Liver (tissue), 9 donors: ENCODE results near the gene RASD2. TPM values are rescaled to one million over a fixed set of nuclear protein-coding genes. Genes with fewer than 3 reads are reported as not detected.

Source experiments
- DNase-seq: peaks from one replicate; pipeline ENCODE4 v3.0.0-alpha.2; 2017; ENCODE audit warnings: low spot score
- H3K27ac ChIP-seq, 2 donors: one replicate each; pipeline ENCODE4 v1.7.0; 2013; ENCODE audit warnings: inconsistent platforms in 2 of 2, low read length in 2 of 2, control low read depth in 1 of 2, low read depth in 1 of 2, mild to moderate bottlenecking in 1 of 2
- H3K27me3 ChIP-seq, 4 donors: one replicate each; pipeline versions ENCODE4 v1.6.1 to v1.7.0; 2013; ENCODE audit warnings: low read length in 3 of 4, inconsistent platforms in 1 of 4, mild to moderate bottlenecking in 1 of 4, moderate library complexity in 1 of 4; ENCODE audit not compliant: control insufficient read depth in 4 of 4, insufficient read depth in 4 of 4
- H3K36me3 ChIP-seq, 4 donors: one replicate each; pipeline versions ENCODE4 v1.6.1 to v1.7.0; 2013; ENCODE audit warnings: low read length in 3 of 4, mild to moderate bottlenecking in 3 of 4, low read depth in 1 of 4, moderate library complexity in 1 of 4; ENCODE audit not compliant: control insufficient read depth in 4 of 4, insufficient read depth in 3 of 4
- H3K4me1 ChIP-seq, 4 donors: one replicate each; pipeline versions ENCODE4 v1.6.1 to v1.7.0; 2013; ENCODE audit warnings: low read length in 3 of 4, mild to moderate bottlenecking in 3 of 4, moderate library complexity in 1 of 4; ENCODE audit not compliant: control insufficient read depth in 4 of 4, insufficient read depth in 4 of 4
- H3K4me3 ChIP-seq, 3 donors: one replicate each; pipeline versions ENCODE4 v1.6.1 to v1.7.0; 2013; ENCODE audit warnings: low read length in 3 of 3, control low read depth in 1 of 3, low read depth in 1 of 3, mild to moderate bottlenecking in 1 of 3
- H3K9ac ChIP-seq, 2 donors: one replicate each; pipeline ENCODE4 v1.7.0; 2013; ENCODE audit warnings: low read length in 2 of 2, mild to moderate bottlenecking in 2 of 2, moderate library complexity in 2 of 2, control low read depth in 1 of 2, low read depth in 1 of 2
- H3K9me3 ChIP-seq, 4 donors: one replicate each; pipeline versions ENCODE4 v1.6.1 to v1.7.0; 2013; ENCODE audit warnings: low read length in 3 of 4; ENCODE audit not compliant: control insufficient read depth in 4 of 4
- ATF3 ChIP-seq: IDR thresholded peaks from 2 replicates; pipeline ENCODE4 v1.6.1; 2016; ENCODE audit warnings: antibody characterized with exemption
- EGR1 ChIP-seq, 2 donors: IDR thresholded peaks; 2 replicates each; pipeline ENCODE4 v1.6.1; 2016 to 2018; ENCODE audit warnings: antibody characterized with exemption in 2 of 2, low read depth in 2 of 2
- FOXA1 ChIP-seq: IDR thresholded peaks from 2 replicates; pipeline ENCODE4 v1.6.1; 2016; ENCODE audit warnings: antibody characterized with exemption
- FOXA2 ChIP-seq: IDR thresholded peaks from 2 replicates; pipeline ENCODE4 v1.6.1; 2016; ENCODE audit warnings: antibody characterized with exemption
- GABPA ChIP-seq, 2 donors: IDR thresholded peaks in 1 of 2; conservative IDR thresholded peaks in 1 of 2; 2 replicates each; pipeline ENCODE4 v1.6.1; 2016; ENCODE audit warnings: antibody characterized with exemption in 2 of 2, mild to moderate bottlenecking in 1 of 2, moderate library complexity in 1 of 2
- HNF4A ChIP-seq, 2 donors: conservative IDR thresholded peaks; 2 replicates each; pipeline ENCODE4 v1.6.1; 2016; ENCODE audit warnings: antibody characterized with exemption in 2 of 2, mild to moderate bottlenecking in 2 of 2
- HNF4G ChIP-seq: IDR thresholded peaks from 2 replicates; pipeline ENCODE4 v1.6.1; 2016; ENCODE audit warnings: antibody characterized with exemption
- JUND ChIP-seq, 2 donors: IDR thresholded peaks; 2 replicates each; pipeline ENCODE4 v1.6.1; 2016; ENCODE audit warnings: antibody characterized with exemption in 2 of 2
- NR2F2 ChIP-seq: IDR thresholded peaks from 2 replicates; pipeline ENCODE4 v1.6.1; 2016; ENCODE audit warnings: antibody characterized with exemption
- RAD21 ChIP-seq, 2 donors: IDR thresholded peaks; 2 replicates each; pipeline ENCODE4 v1.6.1; 2016; ENCODE audit warnings: antibody characterized with exemption in 2 of 2, mild to moderate bottlenecking in 2 of 2
- RXRA ChIP-seq, 2 donors: IDR thresholded peaks; 2 replicates each; pipeline ENCODE4 v1.6.1; 2017 to 2018; ENCODE audit warnings: antibody characterized with exemption in 2 of 2, mild to moderate bottlenecking in 1 of 2
- SP1 ChIP-seq: IDR thresholded peaks from 2 replicates; pipeline ENCODE4 v1.6.1; 2018; ENCODE audit warnings: antibody characterized with exemption, mild to moderate bottlenecking
- TAF1 ChIP-seq: conservative IDR thresholded peaks from 2 replicates; pipeline ENCODE4 v1.6.1; 2016; ENCODE audit warnings: antibody characterized with exemption, mild to moderate bottlenecking
- YY1 ChIP-seq: IDR thresholded peaks from 2 replicates; pipeline ENCODE4 v1.6.1; 2016; ENCODE audit warnings: antibody characterized with exemption, mild to moderate bottlenecking
- ZBTB33 ChIP-seq: IDR thresholded peaks from 2 replicates; pipeline ENCODE4 v1.6.1; 2016; ENCODE audit warnings: antibody characterized with exemption
- WGBS: extraction: QIAGEN DNeasy Blood & Tissue Kit; methylation state at CpG from one replicate; pipeline ENCODE4 v1.1.7; 2013; 5-methylcytosine and 5-hydroxymethylcytosine counted together
- polyA plus RNA-seq, 2 donors: library from polyadenylated mRNA; stranded (reverse) in 1 of 2; unstranded in 1 of 2; fragments of 200-250 nt in 1 of 2; fragments of >200 nt in 1 of 2; fragmentation: Nextera tagmentation in 1 of 2; extraction: Ambion mirVana in 1 of 2; gene quantifications; one replicate each; pipeline versions ENCODE4 v1.2.1 to v1.2.3, GENCODE V29; 2013 to 2015
- total RNA-seq, 2 donors: library from RNA; depleted of rRNA; stranded (reverse); fragments of >200 nt; gene quantifications; one replicate each; pipeline ENCODE4 v1.2.3, GENCODE V29; 2014
- TF ChIP-seq, protein P1 (sequence below): IDR thresholded peaks from 2 replicates; pipeline ENCODE4 v1.6.1; 2016; ENCODE audit warnings: antibody characterized with exemption, mild to moderate bottlenecking
- TF ChIP-seq, protein P2 (sequence below): IDR thresholded peaks from 2 replicates; pipeline ENCODE4 v1.6.1; 2016; ENCODE audit warnings: antibody characterized with exemption
- TF ChIP-seq, protein P3 (sequence below): fragments of 150-350 bp; IDR thresholded peaks from 2 replicates; pipeline ENCODE4 v1.5.1; 2017; ENCODE audit warnings: improper control_type of control experiment, low read depth, low read length; ENCODE audit not compliant: missing input control
- donor health status: healthy.
- donor health status: healthy.
- donor health status: healthy.
- donor health status: healthy.
- donor health status: healthy.

The RASD2 gene
- total and polyA plus RNA-seq, 4 donors = under 0.01 to 0.05 TPM; not detected in 2

GRCh38 chr22:35542939-35543516 is 2.4 kb downstream of the RASD2 start:
- Histone ChIP-seq H3K4me3 (no peak overlapping the region), H3K27me3 (peaks cover 0 to 2% (median 0%) of the 10 kb centered on the region in 4 donors), H3K4me1 (peaks cover 11 to 15% (median 11%) of the 10 kb centered on the region in 4 donors), H3K9me3 (no peaks in the 10 kb centered on the region), H3K27ac (no peak overlapping the region), H3K36me3 (no peaks in the 10 kb centered on the region), H3K9ac (no peak overlapping the region)
- 56% methylated on average over 6 of the region's 6 CpGs for WGBS
- no peak for DNase-seq
- no peak for TF ChIP-seq FOXA2
- no peak for TF ChIP-seq YY1
- no peak for TF ChIP-seq RXRA (IDR thresholded peaks at IDR 0.05)
- no peak for TF ChIP-seq TAF1
- no peak for TF ChIP-seq ZBTB33
- TF ChIP-seq, protein P1, sequence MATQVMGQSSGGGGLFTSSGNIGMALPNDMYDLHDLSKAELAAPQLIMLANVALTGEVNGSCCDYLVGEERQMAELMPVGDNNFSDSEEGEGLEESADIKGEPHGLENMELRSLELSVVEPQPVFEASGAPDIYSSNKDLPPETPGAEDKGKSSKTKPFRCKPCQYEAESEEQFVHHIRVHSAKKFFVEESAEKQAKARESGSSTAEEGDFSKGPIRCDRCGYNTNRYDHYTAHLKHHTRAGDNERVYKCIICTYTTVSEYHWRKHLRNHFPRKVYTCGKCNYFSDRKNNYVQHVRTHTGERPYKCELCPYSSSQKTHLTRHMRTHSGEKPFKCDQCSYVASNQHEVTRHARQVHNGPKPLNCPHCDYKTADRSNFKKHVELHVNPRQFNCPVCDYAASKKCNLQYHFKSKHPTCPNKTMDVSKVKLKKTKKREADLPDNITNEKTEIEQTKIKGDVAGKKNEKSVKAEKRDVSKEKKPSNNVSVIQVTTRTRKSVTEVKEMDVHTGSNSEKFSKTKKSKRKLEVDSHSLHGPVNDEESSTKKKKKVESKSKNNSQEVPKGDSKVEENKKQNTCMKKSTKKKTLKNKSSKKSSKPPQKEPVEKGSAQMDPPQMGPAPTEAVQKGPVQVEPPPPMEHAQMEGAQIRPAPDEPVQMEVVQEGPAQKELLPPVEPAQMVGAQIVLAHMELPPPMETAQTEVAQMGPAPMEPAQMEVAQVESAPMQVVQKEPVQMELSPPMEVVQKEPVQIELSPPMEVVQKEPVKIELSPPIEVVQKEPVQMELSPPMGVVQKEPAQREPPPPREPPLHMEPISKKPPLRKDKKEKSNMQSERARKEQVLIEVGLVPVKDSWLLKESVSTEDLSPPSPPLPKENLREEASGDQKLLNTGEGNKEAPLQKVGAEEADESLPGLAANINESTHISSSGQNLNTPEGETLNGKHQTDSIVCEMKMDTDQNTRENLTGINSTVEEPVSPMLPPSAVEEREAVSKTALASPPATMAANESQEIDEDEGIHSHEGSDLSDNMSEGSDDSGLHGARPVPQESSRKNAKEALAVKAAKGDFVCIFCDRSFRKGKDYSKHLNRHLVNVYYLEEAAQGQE = no peak
- TF ChIP-seq, protein P2, sequence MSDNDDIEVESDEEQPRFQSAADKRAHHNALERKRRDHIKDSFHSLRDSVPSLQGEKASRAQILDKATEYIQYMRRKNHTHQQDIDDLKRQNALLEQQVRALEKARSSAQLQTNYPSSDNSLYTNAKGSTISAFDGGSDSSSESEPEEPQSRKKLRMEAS = no peak
- TF ChIP-seq, protein P3, sequence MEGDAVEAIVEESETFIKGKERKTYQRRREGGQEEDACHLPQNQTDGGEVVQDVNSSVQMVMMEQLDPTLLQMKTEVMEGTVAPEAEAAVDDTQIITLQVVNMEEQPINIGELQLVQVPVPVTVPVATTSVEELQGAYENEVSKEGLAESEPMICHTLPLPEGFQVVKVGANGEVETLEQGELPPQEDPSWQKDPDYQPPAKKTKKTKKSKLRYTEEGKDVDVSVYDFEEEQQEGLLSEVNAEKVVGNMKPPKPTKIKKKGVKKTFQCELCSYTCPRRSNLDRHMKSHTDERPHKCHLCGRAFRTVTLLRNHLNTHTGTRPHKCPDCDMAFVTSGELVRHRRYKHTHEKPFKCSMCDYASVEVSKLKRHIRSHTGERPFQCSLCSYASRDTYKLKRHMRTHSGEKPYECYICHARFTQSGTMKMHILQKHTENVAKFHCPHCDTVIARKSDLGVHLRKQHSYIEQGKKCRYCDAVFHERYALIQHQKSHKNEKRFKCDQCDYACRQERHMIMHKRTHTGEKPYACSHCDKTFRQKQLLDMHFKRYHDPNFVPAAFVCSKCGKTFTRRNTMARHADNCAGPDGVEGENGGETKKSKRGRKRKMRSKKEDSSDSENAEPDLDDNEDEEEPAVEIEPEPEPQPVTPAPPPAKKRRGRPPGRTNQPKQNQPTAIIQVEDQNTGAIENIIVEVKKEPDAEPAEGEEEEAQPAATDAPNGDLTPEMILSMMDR = no peak
- no peak for TF ChIP-seq EGR1 (IDR thresholded peaks at IDR 0.05; ENCODE audit: low read depth in 2 of 2)
- TF ChIP-seq NR2F2 = no peak
- TF ChIP-seq GABPA (IDR thresholded peaks at IDR 0.05 in 1 of 2, conservative IDR thresholded peaks at IDR 0.05 in 1 of 2) = no peak
- TF ChIP-seq FOXA1 = no peak
- no peak for TF ChIP-seq RAD21 (IDR thresholded peaks at IDR 0.05)
- TF ChIP-seq JUND (IDR thresholded peaks at IDR 0.05) = no peak
- TF ChIP-seq ATF3 = no peak
- TF ChIP-seq HNF4G = no peak
- no peak for TF ChIP-seq SP1
- no peak for TF ChIP-seq HNF4A (conservative IDR thresholded peaks at IDR 0.05)
